Heart left ventricle (tissue), 11 donors: Measurements from ENCODE around the gene IGSF9. TPM values are rescaled to one million over a fixed set of nuclear protein-coding genes. Genes with fewer than 3 reads are reported as not detected.

Experiments
- microRNA-seq, 4 donors: library from miRNA; unstranded; fragments of <30 nt; microRNA quantifications; one replicate each; pipeline versions ENCODE4 to v1.2.0, GENCODE V29; 2017 to 2020
- polyA plus RNA-seq, 2 donors: library from polyadenylated mRNA; stranded (reverse); fragments of 200-250 nt; gene quantifications; one replicate each; pipeline ENCODE4 v1.2.3, GENCODE V29; 2013
- total RNA-seq, 9 donors: library from RNA; depleted of rRNA in 2 of 9; stranded (reverse); fragments of >200 nt in 2 of 9; fragmentation: NEBNext Ultra II Directional in 3 of 9; extraction: Animal tissue kit (Norgen Biotek cat#: 25700) in 3 of 9; gene quantifications; one replicate each; pipeline versions ENCODE4 v1.1.0 to v1.2.4, GENCODE V29; 2016 to 2023
- donor health status: ischemic (EF 13 %, LVEDD 7.1; RV severe dilation, severe dysfunction).
- donor health status: healthy with polysubstance abuse.
- donor health status: DM: no; HTN: yes; CAD: no.
- donor health status: DM: no; HTN: no; CAD: no.
- donor health status: ischemic (EF 25% LVEDD 5.7; RV mildly dilated, moderate dysfunction).
- donor health status: healthy.
- donor health status: DM: yes; HTN: yes; CAD: no.
- donor health status: PGD.
- donor health status: nonischemic (EF 23%, LVEDD 6.1; RV moderate dilation, normal function).

IGSF9 gene
- total and polyA plus RNA-seq, 11 donors = 0.06 to 4.8 (median 0.12) TPM; not detected in 6

Small RNAs within 50 kb of the gene (microRNA-seq; reads per million reads assigned to microRNA genes)
- 0 reads per million in 4 donors for gene MIR4259

Other genes starting within 250 kb of the IGSF9 start
- under 1 TPM in 3 of 9 donors, not detected in 6; 0.12 to 0.35 (median 0.29) TPM for gene CRP, start 231.0 kb downstream of the IGSF9 start, total RNA-seq
- gene CRP, start 231.0 kb downstream of the IGSF9 start, polyA plus RNA-seq = under 1 TPM in 1 of 2 donors, not detected in 1; 0.35 TPM
- 10 to 100 TPM in 8 of 9 donors, 1 to 10 TPM in 1; 10.0 to 30.3 (median 18.8) TPM for gene DUSP23, start 164.7 kb downstream of the IGSF9 start, total RNA-seq
- 10 to 100 TPM; 36.6 to 59.2 TPM for gene DUSP23, start 164.7 kb downstream of the IGSF9 start, polyA plus RNA-seq
- gene FCRL6, start 143.3 kb downstream of the IGSF9 start, total RNA-seq = 1 to 10 TPM in 2 of 9 donors, under 1 TPM in 1, not detected in 6; 0.21 to 2.0 (median 1.9) TPM
- gene FCRL6, start 143.3 kb downstream of the IGSF9 start, polyA plus RNA-seq = not detected
- gene SLAMF8, start 118.7 kb downstream of the IGSF9 start, total RNA-seq = 10 to 100 TPM in 1 of 9 donors, 1 to 10 TPM in 7, under 1 TPM in 1; 0.79 to 44.9 (median 1.8) TPM
- 1 to 10 TPM in 1 of 2 donors, under 1 TPM in 1; 0.50 to 1.5 TPM for gene SLAMF8, start 118.7 kb downstream of the IGSF9 start, polyA plus RNA-seq
- gene VSIG8, start 83.0 kb downstream of the IGSF9 start, total RNA-seq = not detected
- under 1 TPM in 1 of 2 donors, not detected in 1; 0.27 TPM for gene VSIG8, start 83.0 kb downstream of the IGSF9 start, polyA plus RNA-seq
- 1 to 10 TPM in 1 of 9 donors, under 1 TPM in 6, not detected in 2; 0.31 to 1.8 (median 0.62) TPM for gene CFAP45, start 45.4 kb downstream of the IGSF9 start, total RNA-seq
- 1 to 10 TPM in 1 of 2 donors, under 1 TPM in 1; 0.29 to 1.3 TPM for gene CFAP45, start 45.4 kb downstream of the IGSF9 start, polyA plus RNA-seq
- gene TAGLN2, start 20.1 kb downstream of the IGSF9 start, total RNA-seq = 100 to 1,000 TPM in 5 of 9 donors, 10 to 100 TPM in 4; 84.3 to 246 (median 131) TPM
- 100 to 1,000 TPM; 113 to 226 TPM for gene TAGLN2, start 20.1 kb downstream of the IGSF9 start, polyA plus RNA-seq
- under 1 TPM in 1 of 9 donors, not detected in 8; 0.88 TPM for gene SLAMF9, start 8.6 kb upstream of the IGSF9 start, total RNA-seq
- gene SLAMF9, start 8.6 kb upstream of the IGSF9 start, polyA plus RNA-seq = under 1 TPM in 1 of 2 donors, not detected in 1; 0.24 TPM
- gene PIGM, start 86.4 kb upstream of the IGSF9 start, total RNA-seq = 1 to 10 TPM; 1.7 to 4.1 (median 2.5) TPM
- 1 to 10 TPM; 1.6 to 2.1 TPM for gene PIGM, start 86.4 kb upstream of the IGSF9 start, polyA plus RNA-seq
- 1 to 10 TPM in 1 of 9 donors, under 1 TPM in 1, not detected in 7; 0.48 to 1.1 TPM for gene KCNJ10, start 124.5 kb upstream of the IGSF9 start, total RNA-seq
- under 1 TPM in 1 of 2 donors, not detected in 1; 0.08 TPM for gene KCNJ10, start 124.5 kb upstream of the IGSF9 start, polyA plus RNA-seq
- under 1 TPM in 2 of 9 donors, not detected in 7; 0.06 to 0.29 TPM for gene KCNJ9, start 135.9 kb upstream of the IGSF9 start, total RNA-seq
- under 1 TPM in 1 of 2 donors, not detected in 1; 0.08 TPM for gene KCNJ9, start 135.9 kb upstream of the IGSF9 start, polyA plus RNA-seq
- 10 to 100 TPM; 23.1 to 49.3 (median 24.8) TPM for gene IGSF8, start 153.0 kb upstream of the IGSF9 start, total RNA-seq
- gene IGSF8, start 153.0 kb upstream of the IGSF9 start, polyA plus RNA-seq = 10 to 100 TPM; 15.0 to 30.3 TPM
- gene ATP1A2, start 170.1 kb upstream of the IGSF9 start, total RNA-seq = 100 to 1,000 TPM; 115 to 393 (median 280) TPM
- 10 to 100 TPM; 29.5 to 79.3 TPM for gene ATP1A2, start 170.1 kb upstream of the IGSF9 start, polyA plus RNA-seq
- gene ATP1A4, start 206.0 kb upstream of the IGSF9 start, total RNA-seq = 1 to 10 TPM in 1 of 9 donors, under 1 TPM in 3, not detected in 5; 0.09 to 1.3 (median 0.29) TPM
- gene ATP1A4, start 206.0 kb upstream of the IGSF9 start, polyA plus RNA-seq = under 1 TPM in 1 of 2 donors, not detected in 1; 0.12 TPM
- 100 to 1,000 TPM in 1 of 9 donors, 10 to 100 TPM in 8; 23.6 to 129 (median 45.9) TPM for gene CASQ1, start 245.0 kb upstream of the IGSF9 start, total RNA-seq
- 10 to 100 TPM; 35.4 to 55.9 TPM for gene CASQ1, start 245.0 kb upstream of the IGSF9 start, polyA plus RNA-seq